GM19452 (cell line): ENCODE results near the gene FGL2.
"Not testable (repeated sequence)": the region's sequence is repeated elsewhere in the genome, so short reads cannot be mapped to it uniquely, and the experiment has no call there.

ENCODE experiments used
- ATAC-seq: cut with Tn5 transposase; IDR thresholded peaks from one replicate; pipeline ENCODE4 v1.9.1; 2021; ENCODE audit not compliant: unreplicated experiment

FGL2 gene, protein sequence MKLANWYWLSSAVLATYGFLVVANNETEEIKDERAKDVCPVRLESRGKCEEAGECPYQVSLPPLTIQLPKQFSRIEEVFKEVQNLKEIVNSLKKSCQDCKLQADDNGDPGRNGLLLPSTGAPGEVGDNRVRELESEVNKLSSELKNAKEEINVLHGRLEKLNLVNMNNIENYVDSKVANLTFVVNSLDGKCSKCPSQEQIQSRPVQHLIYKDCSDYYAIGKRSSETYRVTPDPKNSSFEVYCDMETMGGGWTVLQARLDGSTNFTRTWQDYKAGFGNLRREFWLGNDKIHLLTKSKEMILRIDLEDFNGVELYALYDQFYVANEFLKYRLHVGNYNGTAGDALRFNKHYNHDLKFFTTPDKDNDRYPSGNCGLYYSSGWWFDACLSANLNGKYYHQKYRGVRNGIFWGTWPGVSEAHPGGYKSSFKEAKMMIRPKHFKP

GRCh38 chr7:77199013-77199966, at the start of gene FGL2:
Gene FGL2, minus strand, starts transcription at chr7:77199819. Its CDS starts 26 bp downstream, at chr7:77199793.
- no peak for ATAC-seq

- no peak for ATAC-seq
These were observed 48.5 kb upstream of the FGL2 start for GRCh38 chr7:77248154-77248553.

GRCh38 chr7:77247206-77247850, 47.7 kb upstream of the FGL2 start:
- peak; percentile 81 for ATAC-seq

DNA sequence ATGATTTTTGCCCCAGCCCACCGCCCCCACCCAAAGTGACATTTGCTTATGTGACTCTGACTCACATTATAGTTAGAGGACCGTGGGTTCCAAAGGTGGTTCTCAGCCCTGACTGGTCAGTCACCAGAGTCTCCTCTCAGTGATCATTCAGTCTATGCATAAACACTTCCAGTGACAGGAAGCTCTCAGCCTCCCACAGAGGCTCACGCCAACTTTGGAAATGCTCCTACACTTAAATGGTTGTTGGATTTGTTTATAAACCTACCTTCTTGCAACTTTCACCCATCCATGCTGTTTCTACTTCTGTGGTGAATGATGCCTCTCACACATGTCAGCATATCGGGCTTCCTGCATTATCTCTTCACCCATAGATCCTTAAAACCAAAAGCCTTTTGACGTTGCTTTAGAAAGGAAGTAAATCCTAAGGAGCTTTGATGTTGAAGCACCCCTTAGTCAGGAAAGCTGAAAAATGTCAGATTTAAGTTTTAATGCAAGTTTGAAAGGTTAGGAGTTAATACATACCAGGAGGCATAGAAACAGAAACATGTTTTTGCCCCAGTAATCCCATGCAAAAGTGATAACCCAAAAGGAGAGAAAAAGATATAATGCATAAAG, 46.5 kb upstream of the FGL2 start:
- ATAC-seq: no peak

DNA sequence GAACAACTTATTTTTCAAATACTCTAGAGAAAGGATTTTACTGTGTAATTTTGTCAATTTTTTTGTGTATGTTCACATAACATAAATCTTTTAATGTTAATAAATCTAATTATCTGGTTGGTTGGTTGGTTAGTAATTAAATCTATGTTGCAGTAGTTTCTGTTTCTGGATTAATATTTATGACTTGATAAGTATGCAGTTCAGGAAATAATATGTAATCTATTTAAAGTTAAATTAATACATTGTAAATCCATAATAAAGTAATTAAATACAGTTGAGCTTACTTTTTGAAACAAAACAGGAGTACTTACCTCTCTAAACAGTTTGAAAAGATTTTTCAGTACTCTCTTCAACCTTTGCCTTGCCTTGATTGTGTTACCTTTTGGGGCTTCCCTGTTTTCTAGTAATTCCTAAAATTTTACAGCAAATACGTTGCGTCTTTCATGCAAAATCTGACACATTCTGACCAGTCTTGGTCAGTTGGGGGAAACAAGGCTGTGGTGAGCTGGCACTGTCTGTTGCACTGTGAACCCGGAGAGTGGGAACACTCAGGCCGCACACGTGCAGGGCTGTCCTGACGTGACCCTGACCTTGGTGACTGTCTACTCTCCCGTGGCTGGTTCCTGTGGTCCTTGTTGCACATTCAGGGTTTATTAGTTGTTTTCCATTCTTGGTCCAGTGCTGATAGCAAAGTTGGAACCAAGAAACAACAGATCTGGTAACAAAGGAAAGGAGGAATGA, 45.6 kb upstream of the FGL2 start:
- no peak for ATAC-seq

DNA sequence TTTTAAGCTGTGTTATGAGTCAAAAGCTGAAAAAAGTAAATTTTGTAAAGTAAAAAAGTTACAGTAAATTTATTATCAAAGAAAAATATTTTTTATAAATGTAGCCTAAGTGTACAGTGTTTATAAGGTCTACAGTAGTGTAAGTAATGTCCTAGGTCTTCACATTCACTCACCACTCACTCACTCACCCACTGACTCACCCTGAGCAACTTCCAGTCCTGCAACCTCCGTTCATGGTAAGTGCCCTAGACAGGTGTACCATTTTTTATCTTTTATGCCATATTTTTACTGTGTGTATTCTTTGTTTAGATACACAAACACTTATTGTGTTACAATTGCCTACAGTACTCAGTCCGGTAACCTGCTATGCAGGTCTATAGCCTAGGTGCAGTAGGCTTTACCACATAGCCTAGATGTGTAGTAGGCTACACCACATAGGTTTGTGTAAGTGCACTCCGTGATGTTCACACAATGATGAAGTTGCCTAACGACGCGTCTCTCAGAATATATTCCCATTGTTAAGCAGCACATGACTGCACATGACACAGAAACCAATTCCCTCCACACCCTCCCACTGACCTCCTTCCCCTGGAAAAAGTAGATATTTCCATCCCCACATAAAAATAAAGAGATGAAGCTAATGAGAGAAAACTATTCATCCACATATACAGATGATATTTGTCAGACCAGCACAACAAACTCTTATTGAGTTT, 44.8 kb upstream of the FGL2 start:
- ATAC-seq: no peak

- ATAC-seq: no peak
These were observed 42.9 kb upstream of the FGL2 start for GRCh38 chr7:77242554-77242953.

- no peak for ATAC-seq
These were observed 42.4 kb upstream of the FGL2 start for GRCh38 chr7:77242068-77242467.

DNA sequence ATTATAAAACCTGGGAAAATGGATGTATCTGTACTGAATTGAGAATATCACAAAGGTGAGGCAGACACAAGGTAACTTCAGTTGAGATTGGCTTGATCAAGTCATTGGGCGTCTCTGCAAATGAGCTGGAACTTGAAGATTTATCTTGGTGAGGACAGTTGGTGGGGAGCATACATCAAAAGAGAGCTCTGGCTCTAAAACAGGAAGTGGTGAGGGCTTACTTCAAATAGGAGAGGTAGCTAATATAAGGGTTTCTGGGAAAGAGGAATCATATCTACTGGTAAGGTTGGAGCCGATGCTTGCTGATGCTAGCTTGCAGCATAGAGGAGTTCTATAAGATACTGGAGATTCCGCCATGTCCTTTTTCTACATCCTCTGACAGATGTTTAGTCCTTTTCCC, 39.9 kb upstream of the FGL2 start:
- ATAC-seq: no peak

DNA sequence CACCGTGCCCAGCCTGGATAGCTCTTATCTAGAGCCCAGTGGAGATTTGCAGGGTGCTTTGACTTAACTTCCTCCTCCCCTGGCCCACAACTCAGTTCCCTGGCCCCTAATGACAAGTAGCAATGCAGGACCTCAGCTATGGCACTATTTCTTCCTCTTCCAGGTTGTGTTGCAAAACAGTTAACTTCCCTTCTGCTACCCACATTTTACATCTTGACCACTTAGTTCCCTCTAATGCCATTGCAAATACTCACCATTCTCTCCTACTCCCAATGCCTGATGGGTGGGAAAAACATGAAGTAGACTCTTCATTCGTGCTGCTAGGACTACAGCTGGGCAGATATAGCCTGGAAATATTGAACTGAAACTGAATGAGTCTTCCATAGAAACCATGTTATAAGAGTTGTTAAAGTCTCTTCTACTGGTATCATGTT, 39.1 kb upstream of the FGL2 start:
- ATAC-seq: no peak

DNA sequence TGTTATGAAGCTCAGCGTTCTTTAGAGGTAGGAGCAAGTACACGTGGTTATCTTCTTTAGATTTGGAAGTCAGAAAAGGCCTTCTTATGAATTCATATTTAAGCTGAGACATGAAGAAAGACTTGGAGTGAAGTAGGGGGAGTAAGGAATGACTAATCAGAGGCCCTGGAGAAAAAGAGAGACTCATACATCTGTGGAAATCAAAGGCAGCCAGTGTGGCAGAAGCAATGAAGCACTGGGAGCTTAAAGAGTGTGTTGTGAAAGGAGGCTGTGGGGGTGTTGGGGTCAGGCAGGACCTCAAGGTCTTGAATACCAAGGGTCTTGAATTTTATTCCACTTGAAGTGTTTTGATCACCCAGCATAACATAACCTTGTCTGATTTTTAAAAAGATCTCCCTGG, 35.7 kb upstream of the FGL2 start:
- no peak for ATAC-seq

DNA sequence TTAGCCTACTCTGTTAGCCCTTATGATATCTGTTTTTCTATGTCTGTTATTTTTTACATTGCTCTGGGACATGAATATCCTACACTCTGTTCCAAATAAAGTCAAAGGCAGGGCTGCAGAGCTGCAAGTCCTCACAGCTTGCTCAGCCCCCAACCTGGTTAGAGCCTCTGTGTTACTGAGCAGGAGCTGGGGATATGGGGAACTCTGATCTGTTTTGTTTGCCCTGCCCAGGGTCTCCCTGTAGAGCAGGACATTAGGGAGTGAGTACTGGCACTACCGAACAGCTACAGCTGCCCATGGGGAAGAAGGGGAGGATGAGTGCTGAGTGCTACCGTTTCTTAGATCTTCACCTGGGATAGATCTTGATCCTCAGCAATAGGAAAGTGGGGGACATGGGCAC, 32.8 kb upstream of the FGL2 start:
- no peak for ATAC-seq

DNA sequence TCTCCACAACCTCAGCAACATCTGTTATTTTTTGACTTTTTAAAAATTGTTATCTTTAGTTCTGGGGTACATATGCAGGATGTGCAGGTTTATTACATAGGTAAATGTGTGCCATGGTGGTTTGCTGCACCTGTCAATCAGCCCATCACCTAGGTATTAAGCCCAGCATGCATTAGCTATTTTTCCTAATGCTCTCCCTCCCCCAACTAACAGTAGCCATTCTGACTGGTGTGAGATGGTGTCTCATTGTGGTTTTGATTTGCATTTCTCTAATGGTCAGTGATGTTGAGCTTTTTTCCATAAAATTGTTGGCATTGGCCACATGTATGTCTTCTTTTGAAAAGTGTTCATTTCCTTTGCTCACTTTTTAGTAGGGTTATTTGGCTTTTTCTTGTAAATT, 29.2 kb upstream of the FGL2 start:
- ATAC-seq: not testable (repeated sequence)

DNA sequence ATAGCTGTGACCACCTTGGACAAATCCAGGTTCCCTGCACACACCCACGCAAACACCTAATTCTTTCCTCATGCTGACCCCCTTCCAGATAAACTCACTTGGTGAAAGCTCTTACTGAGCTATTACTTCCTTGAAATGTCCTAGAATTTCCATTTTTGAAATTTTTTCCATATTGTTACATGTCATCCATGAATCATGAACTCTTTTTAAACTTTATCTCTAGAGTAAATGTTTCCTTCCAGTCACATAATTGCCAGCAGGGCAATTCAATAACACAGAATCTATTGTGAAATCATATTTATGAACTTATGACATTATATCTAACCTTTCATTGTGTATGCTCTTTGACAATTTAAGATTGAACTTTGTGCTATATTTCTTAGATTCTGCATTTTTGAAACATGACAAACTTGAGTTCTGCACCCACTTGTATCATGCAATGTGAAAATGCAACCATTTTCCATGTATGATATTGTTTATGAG, 26.8 kb upstream of the FGL2 start:
- no peak for ATAC-seq

DNA sequence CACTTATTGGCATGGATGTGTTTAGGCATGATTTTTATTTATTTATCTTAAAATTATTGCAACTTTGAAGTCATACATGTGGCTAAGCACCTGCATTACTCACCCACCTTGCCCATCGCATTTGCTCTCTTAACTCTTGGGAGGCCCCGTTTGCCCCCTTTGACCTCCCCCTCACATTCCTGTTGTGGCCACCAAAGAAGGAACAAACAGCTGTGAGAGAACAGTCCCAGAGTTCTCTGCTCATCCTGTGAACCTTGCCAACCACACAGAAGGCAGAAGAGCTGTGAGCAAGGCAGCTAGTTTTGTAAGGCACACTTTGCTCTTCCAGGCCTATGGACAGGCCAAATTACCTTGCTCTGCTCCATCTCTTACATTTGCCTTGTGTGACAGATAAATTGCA, 23.6 kb upstream of the FGL2 start:
- ATAC-seq: no peak

- ATAC-seq: no peak
These were observed 23.2 kb upstream of the FGL2 start for GRCh38 chr7:77222819-77223218.

DNA sequence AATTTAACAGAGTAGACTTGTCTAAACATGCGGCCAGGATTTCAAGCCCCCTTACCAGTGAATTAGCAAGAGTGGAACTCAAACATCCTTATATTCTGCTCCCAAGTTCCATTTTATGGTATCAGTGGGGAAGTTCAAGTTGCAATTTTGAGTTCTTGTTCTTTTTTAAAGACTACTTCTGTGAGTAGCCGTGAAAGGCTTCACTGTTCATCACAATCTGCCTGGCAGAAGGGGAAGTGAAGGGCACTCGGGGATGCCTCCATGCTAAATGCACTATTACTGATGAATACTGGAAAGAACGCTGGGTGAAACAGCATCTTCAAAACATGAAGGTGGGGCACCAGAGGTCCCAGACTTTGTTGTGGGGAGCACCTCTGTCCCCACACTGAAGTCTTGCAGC, 22.4 kb upstream of the FGL2 start:
- ATAC-seq: no peak

GRCh38 chr7:77219701-77220331, 20.2 kb upstream of the FGL2 start:
- not testable (repeated sequence) for ATAC-seq
